Esophagus squamous epithelium (tissue), 4 donors: Measurements from ENCODE around the gene BMP8A.

ENCODE experiments used
- POLR2A ChIP-seq, 4 donors: fragments of 450-650 bp; IDR thresholded peaks; one replicate each; pipeline ENCODE4 v1.6.1; 2017; ENCODE audit warnings: antibody characterized with exemption in 4 of 4, mild to moderate bottlenecking in 4 of 4, moderate library complexity in 3 of 4
- TF ChIP-seq, protein P1 (sequence below), 6 experiments: fragments of 450-650 bp in 4 of 6; fragments of 200-600 bp in 2 of 6; sonication (generic) in 2 of 6; IDR thresholded peaks; one replicate each; pipeline ENCODE4 v1.5.1; 2016 to 2019; ENCODE audit warnings: antibody characterized with exemption in 6 of 6, mild to moderate bottlenecking in 4 of 6, moderate library complexity in 4 of 6

DNA sequence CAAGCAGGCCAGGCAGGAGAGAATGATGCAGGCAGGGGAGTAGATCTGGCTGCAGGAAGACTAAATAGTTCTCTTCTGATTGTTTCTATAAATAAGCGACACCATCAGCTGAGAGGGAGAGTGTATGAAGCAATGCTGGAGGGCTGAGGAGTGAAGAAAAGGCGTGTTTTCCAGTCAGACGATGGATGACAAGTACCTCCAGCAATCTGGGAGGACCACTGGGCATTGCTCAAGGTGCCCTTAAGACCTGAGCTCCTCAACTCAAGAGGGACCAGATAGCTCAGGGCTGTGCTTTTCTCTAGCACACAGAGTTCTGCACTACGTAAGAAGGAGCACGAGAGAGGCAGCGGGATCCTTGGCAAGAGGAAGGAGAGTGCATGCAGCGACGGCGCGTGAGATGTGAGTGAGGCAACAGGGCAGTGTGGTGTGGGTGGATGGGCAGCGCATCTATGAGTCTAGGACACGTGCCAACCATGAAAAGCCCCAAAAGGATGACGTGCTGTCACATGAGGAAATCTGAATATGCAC lies 49.1 kb downstream of the BMP8A start:
- TF ChIP-seq, protein P1, sequence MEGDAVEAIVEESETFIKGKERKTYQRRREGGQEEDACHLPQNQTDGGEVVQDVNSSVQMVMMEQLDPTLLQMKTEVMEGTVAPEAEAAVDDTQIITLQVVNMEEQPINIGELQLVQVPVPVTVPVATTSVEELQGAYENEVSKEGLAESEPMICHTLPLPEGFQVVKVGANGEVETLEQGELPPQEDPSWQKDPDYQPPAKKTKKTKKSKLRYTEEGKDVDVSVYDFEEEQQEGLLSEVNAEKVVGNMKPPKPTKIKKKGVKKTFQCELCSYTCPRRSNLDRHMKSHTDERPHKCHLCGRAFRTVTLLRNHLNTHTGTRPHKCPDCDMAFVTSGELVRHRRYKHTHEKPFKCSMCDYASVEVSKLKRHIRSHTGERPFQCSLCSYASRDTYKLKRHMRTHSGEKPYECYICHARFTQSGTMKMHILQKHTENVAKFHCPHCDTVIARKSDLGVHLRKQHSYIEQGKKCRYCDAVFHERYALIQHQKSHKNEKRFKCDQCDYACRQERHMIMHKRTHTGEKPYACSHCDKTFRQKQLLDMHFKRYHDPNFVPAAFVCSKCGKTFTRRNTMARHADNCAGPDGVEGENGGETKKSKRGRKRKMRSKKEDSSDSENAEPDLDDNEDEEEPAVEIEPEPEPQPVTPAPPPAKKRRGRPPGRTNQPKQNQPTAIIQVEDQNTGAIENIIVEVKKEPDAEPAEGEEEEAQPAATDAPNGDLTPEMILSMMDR (IDR thresholded peaks at IDR 0.05): no peak
- peak in 1 of 4 donors; percentile 30 for TF ChIP-seq POLR2A (IDR thresholded peaks at IDR 0.05)
